ENCODE data around the gene LRRC19. TPM values are rescaled to one million over a fixed set of nuclear protein-coding genes. Genes with fewer than 3 reads are reported as not detected.
A peak's percentile ranks its signal among the peaks of the same experiment; 100 is the strongest.

Gene LRRC19
- total RNA-seq, result not detected
- long read RNA-seq, result 0 reads

- intact Hi-C loops (cut with DNase I), result no loop called here
- DNase-seq, result no peak
- no peak for ATAC-seq
These were observed at the start of gene LRRC19 for GRCh38 chr9:27005491-27005890. TSS of gene LRRC19 (minus strand) at chr9:27005672. CDS start at chr9:26999694, 5,978 bp downstream.

GRCh38 chr9:27054841-27055240 lies 49.4 kb upstream of the LRRC19 start:
- ATAC-seq (no peak), DNase-seq (no peak)
- intact Hi-C loops (cut with DNase I), result no loop called here

- no peak for ATAC-seq
These were observed 48.7 kb upstream of the LRRC19 start for GRCh38 chr9:27054125-27054524.

GRCh38 chr9:27053369-27054022 lies 48.0 kb upstream of the LRRC19 start:
- ATAC-seq (peak in 1 of 2 donors; percentile 27), DNase-seq (no peak)
- intact Hi-C loops (cut with DNase I), result no loop called here

More at GRCh38 chr9:27054125-27054524, 48.7 kb upstream of the LRRC19 start:
- intact Hi-C loops (cut with DNase I), result no loop called here
- DNase-seq, result no peak

- no peak for DNase-seq
- ATAC-seq, result no peak
- intact Hi-C loops (cut with DNase I), result no loop called here
These were observed 41.7 kb upstream of the LRRC19 start for GRCh38 chr9:27047136-27047535.

GRCh38 chr9:27043176-27043575 lies 37.7 kb upstream of the LRRC19 start:
- no peak for DNase-seq
- ATAC-seq, result no peak
- intact Hi-C loops (cut with DNase I), result no loop called here

- no peak for ATAC-seq
- no peak for DNase-seq
- intact Hi-C loops (cut with DNase I), result no loop called here
These were observed 37.0 kb upstream of the LRRC19 start for GRCh38 chr9:27042476-27042875.

- intact Hi-C loops (cut with DNase I), result no loop called here
- DNase-seq (no peak), ATAC-seq (no peak)
These were observed 36.3 kb upstream of the LRRC19 start for GRCh38 chr9:27041746-27042145.

GRCh38 chr9:27037499-27037898 lies 32.0 kb upstream of the LRRC19 start:
- DNase-seq (no peak), ATAC-seq (no peak)
- intact Hi-C loops (cut with DNase I), result loop anchor here in 1 of 2 donors (10.0 kb wide), 1 partner anchor 237 kb away; no protein-coding TSS in a partner anchor

- intact Hi-C loops (cut with DNase I), result loop anchor here (2.0 to 10.0 kb wide), 2 partner anchors 241 to 243 kb away; no protein-coding TSS in a partner anchor
- DNase-seq (peak; percentile 42), ATAC-seq (peak in 1 of 2 donors; percentile 65)
These were observed 28.4 kb upstream of the LRRC19 start for GRCh38 chr9:27033815-27034403.

- ATAC-seq (no peak), DNase-seq (no peak)
- intact Hi-C loops (cut with DNase I), result no loop called here
These were observed 23.7 kb upstream of the LRRC19 start for GRCh38 chr9:27029186-27029585.

GRCh38 chr9:27022920-27023319 lies 17.4 kb upstream of the LRRC19 start:
- DNase-seq (no peak), ATAC-seq (no peak)
- intact Hi-C loops (cut with DNase I), result no loop called here

GRCh38 chr9:27019589-27019988 lies 14.1 kb upstream of the LRRC19 start:
- DNase-seq (no peak), ATAC-seq (no peak)
- intact Hi-C loops (cut with DNase I), result no loop called here

GRCh38 chr9:27003426-27004077 lies 1.9 kb downstream of the LRRC19 start:
- intact Hi-C loops (cut with DNase I), result no loop called here
- ATAC-seq, result no peak

GRCh38 chr9:26995810-26996209 lies 9.7 kb downstream of the LRRC19 start:
- no peak for ATAC-seq
- intact Hi-C loops (cut with DNase I), result no loop called here
- DNase-seq, result no peak

More at GRCh38 chr9:27003426-27004077, 1.9 kb downstream of the LRRC19 start:
- no peak for DNase-seq

GRCh38 chr9:26983340-26983739 lies 22.1 kb downstream of the LRRC19 start:
- ATAC-seq (no peak), DNase-seq (no peak)
- intact Hi-C loops (cut with DNase I), result no loop called here

GRCh38 chr9:26975728-26976707 lies 29.5 kb downstream of the LRRC19 start:
- intact Hi-C loops (cut with DNase I), result loop anchor here (1.0 to 10.0 kb wide), 2 partner anchors 231 to 233 kb away; no protein-coding TSS in a partner anchor

GRCh38 chr9:26974927-26975326 lies 30.5 kb downstream of the LRRC19 start:
- ATAC-seq, result no peak
- intact Hi-C loops (cut with DNase I), result loop anchor here (1.0 to 10.0 kb wide), 2 partner anchors 230 to 232 kb away; no protein-coding TSS in a partner anchor
- DNase-seq, result no peak

More at GRCh38 chr9:26975728-26976707, 29.5 kb downstream of the LRRC19 start:
- no peak for DNase-seq
- peak; percentile 44 to 45 for ATAC-seq

- DNase-seq (no peak), ATAC-seq (no peak)
- intact Hi-C loops (cut with DNase I), result loop anchor here in 1 of 2 donors (10.0 kb wide), 1 partner anchor 229 kb away; no protein-coding TSS in a partner anchor
These were observed 31.5 kb downstream of the LRRC19 start for GRCh38 chr9:26973989-26974388.
